NCI-H526 (cell line): ENCODE measurements around the gene PHYH.
A peak's percentile ranks its signal among the peaks of the same experiment; 100 is the strongest.
"Not testable (repeated sequence)": the region's sequence is repeated elsewhere in the genome, so short reads cannot be mapped to it uniquely, and the experiment has no call there.

Source experiments
- DNase-seq, 2 experiments: peaks; one replicate each; lab custom pipeline; 2025; lab: John Stamatoyannopoulos, UW

Gene PHYH

DNA sequence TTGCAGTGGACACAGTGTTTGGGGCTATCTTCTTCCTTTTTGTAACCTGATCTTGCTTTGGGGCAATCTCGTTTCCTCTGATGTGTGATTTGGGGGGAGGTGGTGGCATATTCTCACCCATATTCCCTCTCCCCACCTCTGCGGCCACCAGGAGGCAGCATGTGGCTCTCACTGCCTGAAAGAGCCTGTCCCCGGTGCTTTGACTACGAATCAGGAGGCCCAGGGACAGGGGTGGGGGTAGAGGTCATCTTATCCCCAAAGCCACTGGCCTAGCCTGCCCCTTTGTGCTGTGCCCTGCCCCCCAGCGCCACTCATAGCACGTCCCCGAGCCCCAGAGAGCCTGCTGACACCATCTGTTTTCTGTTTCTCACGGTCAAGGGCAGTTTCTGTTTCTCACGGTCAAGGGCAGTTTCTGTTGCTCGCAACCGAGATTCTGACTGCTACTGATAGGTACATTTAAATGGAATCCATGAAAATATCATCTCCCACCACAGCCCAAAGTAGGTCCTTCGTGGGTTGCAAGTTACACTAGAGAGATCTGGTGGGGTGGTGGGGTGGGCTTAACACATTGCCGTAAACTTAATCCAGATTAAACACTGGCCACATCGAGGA lies 28.2 kb downstream of the PHYH start:
- peak in 1 of 2 experiments; percentile 47 for DNase-seq

DNA sequence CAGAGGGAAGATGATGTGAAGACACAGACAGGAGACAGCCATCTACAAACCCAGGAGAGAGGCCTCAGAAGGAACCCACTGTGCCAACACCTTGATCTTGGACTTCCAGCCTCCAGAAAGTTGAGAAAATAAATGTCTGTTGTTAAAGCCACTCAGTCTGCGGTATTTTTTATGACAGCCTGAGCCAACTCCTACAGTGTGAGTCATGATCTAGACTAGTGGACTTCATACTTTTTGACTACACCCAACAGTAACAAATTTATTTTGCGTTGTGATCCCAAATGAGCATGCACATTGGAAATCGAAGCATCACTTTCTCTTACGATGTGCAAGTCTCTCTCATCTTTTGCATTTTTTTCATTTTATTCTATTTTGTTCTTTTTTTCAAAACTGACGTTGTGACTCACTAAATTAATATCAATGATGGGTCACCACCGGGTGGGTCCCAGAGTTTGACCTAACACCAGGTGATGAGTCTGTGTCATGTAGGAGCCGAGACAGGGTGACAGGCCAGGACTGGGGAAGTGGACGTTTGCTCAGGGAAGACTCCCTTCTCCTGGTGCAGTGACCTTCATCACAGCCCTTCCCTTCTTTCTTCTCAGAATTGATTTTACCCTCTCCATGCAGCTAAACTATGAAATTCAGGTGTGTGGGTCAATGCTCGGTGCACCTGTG lies 28.9 kb downstream of the PHYH start:
- DNase-seq: no peak

DNA sequence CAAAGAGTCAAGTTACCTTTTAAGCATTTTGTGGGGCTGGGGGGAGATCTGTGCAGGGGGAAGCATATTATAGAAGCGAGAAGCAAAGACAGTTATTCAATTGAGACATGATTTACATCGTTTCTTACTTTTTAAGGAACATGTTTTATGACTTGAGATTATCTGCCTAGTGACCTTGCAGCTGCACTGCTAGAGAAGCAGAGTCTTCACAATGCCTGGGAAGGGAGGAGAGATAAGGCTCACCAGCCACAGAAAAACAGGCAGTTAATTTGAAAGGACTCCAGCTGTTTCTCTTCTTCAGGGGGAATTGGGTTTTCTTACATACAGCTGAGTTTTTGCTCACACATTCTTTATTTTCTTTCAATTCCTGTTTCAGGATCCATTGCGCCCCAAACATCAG lies 31.0 kb downstream of the PHYH start:
- DNase-seq: no peak

DNA sequence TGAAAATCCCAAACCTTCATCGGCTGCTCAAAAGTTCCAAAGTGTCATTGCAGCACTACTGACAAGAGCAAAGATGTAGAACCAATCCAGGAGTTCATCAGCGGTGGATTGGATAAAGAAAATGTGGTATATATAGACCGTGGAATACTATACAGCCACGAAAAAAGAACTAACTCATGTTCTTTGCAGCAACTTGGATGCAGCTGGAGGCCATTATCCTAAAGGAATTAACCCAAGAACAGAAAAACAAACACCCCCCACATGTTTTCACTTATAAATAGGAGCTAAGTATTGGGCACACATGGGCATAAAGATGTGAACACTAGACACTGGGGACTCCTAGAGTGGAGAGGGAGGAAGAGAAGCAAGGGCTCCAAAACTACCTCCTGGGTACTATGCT lies 31.6 kb downstream of the PHYH start:
- no peak for DNase-seq

DNA sequence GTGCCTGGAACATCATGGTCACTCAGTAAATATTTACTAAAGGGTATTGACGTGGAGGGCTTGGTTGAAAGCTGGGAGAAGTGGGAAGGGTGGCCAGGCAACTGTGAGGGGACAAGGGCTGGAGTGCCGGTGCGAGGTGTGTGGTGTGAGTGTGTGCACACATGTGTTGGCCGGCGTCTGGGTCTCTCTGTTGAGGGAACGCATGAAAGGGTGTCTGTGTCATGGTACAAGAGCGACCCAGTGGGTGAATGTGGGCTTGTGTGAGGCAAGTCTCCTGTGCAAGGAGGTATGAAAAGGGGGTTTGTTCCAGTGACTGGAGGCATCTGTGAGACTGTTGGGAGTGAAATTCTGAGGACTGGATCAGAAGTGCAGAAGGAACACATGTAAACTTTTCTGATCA lies 36.3 kb downstream of the PHYH start:
- no peak for DNase-seq

DNA sequence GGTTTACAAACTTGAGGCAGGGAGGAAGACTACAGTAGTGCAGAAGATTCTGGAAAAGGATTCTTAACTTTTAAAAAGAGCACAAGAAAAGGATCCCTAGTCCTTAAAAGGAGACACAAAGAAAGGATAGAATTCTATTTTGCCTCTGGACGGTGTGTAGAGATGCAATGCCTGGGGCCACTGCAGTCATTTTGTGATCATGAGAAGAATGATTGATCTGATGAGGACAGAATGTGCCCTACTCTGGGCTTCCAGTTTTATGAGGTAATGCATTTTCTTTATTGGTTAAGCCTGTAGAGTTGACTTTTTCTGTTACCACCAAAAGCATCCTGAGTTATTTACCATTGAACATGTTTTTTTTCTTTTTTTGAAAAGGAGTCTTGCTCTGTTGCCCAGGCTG lies 37.4 kb downstream of the PHYH start:
- no peak for DNase-seq

DNA sequence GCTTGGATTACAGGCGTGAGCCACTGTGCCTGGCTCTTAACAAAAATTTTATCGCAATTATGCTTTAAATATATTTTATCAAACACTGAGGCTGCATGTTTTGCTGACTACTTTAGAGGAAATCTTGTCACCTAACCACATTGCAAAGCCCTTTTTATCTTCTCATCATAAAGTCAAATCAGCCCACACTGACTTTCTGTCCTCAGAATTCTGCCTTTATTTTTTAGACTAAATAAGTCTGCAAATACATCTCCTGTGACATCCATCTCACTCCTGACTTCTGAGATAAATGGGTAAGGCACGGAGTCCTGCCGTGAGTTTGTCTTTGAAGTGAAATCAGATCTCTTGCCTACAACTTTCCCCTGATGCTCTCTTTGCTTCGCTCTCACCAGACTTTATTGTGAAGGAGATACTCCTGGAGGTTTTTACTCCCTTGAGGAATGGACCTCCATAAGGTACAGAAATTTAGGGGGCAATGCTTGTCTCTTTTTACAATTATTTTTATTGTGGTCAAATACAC lies 42.2 kb downstream of the PHYH start:
- DNase-seq: no peak

DNA sequence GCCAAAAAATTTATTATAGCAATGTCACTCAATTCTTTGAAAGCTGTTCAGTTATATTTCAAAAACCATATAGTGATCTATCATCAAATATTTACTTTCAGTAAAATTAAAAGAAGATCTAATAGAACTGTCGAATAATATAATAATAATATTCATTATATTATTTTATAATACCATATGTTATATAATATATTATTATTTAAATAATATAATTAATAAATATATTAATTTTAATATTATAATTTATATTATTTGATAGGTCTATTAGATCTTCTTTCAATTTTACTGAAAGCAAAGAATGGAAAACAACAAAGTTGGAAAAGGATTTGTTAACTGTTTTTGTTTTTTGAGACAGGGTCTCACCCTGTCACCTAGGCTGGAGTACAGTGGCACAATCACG lies 43.2 kb downstream of the PHYH start:
- no peak for DNase-seq

DNA sequence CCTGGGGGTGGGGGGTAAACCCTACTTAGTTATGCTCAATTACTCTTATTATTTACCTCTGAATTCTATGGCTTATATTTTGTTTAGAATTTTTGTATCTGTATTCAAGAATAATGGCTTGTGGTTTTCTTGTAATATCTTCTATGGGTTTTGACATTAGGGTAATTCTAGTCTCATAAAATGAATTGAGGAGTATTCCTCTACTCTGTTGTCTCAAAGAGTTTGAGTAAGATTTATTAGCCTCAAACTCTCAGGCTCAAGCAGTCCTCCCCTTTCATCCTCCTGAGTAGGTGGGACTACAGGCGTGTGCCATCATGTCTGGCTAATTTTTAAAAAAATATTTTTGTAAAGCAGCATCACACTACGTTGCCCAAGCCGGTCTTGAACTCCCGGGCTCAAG lies 46.1 kb downstream of the PHYH start:
- DNase-seq: no peak

DNA sequence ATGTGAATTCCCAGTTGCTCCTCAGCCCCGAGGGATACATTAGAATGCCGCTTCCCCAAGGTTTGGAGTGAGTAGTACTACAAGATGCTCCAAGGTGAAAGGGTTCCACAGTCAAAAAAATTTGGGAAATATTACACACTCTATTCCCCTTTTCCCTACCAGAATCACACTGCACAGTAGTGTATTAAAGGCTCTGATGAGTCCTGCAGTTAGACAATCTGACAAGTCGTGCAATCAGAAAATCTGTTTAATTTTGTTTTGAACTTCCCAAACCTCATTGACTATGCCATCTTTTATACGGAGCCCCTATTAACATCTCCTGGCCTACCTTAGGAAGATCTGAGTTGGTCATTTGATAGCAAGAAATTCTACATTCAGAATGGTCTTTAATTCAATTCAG lies 52.1 kb downstream of the PHYH start:
- no peak for DNase-seq

DNA sequence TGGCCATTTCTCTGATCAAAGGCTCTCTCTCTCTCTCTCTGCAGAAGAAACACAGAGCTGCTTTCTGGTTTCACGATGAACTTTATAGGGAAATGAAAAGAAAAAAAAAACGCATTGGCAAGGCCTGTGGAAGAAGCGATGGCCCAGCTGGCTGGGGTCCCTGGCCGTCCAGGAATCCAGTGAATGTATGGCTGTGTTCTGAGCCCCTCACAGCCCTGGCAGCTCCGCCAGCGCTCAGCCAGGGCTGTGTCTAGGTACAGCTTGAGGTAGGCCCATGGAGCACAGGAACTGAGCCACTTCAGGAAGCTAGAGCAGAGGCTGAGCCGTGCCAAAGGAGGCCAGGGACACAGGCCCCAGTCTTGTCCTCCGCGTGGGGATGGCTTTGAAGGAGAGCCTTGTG lies 52.6 kb downstream of the PHYH start:
- DNase-seq: no peak

DNA sequence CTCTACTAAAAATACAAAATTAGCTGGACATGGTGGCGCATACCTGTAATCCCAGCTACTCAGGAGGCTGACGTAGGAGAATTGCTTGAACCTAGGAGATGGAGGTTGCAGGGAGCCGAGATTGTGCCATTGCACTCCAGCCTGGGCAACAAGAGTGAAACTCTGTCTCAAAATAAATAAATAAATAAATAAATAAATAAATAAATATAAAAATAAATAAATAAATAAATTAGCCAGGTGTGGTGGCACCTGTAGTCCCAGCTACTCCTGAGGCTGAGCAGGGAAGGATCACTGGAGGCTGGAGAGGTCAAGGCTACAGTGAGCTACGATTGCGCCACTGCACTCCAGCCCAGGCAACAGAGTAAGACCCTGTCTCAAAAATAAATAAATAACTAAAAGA lies 57.6 kb downstream of the PHYH start:
- DNase-seq: not testable (repeated sequence)

DNA sequence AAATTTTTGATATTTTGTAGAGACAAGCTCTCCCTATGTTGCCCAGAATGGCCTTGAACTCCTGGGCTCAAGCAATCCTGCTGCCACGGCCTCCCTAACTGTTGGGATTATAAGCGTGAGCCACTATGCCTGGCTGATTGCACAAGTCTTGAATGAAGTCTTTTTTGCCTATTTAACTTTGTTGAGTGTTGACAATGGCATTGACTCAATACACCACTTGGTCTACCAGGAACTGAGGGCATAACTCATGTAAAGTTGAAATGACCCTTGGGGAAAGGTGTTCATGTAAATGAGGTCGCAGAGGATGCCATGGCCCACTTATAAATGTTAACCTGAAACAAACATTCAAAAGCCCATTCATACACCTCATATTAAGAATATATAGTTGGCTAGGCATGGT lies 58.3 kb downstream of the PHYH start:
- no peak for DNase-seq

DNA sequence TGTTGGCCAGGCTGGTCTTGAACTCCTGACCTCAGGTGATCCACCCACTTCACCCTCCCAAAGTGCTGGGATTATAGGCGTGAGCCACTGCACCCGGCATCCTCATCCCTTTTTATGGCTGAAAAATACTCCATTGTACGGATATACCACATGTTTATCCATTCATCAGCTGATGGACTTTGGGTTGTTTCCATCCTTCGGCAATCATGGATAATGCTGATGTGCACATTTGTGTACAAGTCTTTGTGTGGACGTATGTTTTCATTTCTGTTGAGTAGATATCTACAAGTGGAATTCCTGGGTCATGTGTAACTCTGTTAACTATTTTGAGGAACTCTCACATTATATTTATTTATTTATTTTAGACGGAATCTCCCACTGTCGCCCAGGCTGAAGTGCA lies 59.9 kb downstream of the PHYH start:
- no peak for DNase-seq

DNA sequence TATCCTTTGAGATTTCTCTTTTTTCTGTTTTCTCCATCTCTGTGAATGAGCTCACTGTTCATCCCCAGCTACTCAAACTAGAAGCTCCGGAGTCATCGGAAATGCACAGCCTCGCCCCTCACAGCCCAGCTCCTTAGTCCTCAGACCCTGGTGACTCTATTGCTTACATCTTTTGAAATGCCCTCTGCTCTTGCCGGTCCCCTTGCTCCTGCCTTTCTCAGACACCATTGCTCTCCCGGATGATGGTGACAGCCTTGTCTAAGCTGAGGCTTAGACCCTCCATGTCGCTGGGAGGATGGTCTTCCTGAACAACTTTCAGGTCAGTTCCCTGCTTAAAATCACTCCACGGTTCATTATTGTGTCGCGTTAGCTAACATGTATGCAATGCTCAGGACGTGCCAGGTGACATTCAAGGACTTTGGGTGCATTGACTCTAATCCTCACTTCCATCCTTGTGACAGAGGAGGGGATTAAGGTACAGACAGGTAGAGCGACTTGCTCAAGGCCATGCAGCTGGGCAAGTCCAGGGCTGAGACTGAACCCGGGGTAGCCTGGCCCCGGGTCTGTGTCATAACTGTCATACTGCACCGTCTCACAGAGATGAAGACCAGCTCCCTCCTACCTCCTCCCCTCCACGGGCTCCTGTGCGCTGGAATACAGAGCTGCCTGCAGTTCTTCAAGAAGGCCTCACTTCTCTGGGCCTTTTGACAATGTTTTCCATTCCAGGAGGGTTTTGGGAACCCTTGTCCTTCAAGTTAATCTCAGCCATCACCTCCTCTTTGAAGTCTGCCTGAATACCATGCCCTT lies 61.4 kb downstream of the PHYH start:
- no peak for DNase-seq

DNA sequence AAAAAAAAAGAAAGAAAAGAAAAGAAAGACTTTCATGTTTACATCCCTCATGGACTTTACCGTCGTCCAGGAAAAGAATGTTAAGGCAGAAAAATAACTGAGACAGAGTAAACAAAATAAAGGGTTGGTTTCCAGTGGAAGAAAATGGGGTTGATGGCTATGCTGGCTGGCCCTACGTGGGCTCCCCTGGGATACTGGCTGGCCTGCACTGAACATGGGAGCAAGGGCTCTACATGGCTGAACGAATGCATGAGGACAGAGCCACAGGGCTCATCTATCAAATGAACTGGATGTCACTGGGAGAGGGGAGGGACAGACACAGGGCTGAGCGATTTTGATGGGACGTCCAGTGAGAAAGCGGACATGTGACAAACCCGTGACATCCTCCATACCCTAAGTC lies 63.2 kb downstream of the PHYH start:
- DNase-seq: no peak

DNA sequence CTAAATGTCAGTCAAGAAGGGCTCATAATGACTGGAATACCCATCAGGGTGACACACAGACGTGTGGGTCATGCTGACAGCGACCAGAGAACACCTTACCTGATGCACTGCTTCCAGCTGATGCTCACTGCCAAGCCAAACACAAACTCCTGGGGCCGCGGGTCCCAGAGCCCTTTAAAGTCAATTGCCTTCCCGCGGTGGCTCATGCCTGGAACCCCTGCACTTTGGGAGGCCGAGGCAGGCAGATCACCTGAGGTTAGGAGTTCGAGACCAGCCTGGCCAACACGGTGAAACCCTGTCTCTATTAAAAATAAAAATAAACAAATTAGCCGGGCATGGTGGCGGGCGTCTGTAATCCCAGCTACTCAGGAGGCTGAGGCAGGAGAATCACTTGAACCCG lies 65.1 kb downstream of the PHYH start:
- not testable (repeated sequence) for DNase-seq

DNA sequence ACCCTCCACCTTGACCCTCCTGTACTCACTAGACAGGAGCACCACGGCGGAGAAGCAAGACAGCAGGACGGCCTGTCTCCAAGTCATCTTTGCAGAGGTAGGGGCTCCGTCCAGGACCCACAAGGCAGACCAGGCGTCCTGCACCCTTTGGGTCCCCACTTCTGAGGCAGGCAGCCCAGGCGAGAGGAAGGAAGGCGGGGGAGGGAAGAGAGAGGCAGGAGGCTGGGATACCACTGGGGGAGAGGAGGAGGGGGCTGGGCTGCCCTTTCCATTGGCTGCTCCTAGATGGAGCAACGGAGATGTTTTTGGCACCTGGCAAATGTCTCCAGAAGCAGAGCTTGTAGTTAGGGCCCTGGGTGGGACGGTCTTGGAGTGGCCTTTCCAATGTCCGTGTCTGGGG lies 65.7 kb downstream of the PHYH start, which contains the start of gene UCMA:
Gene UCMA (minus strand): TSS at position 203 of the 400 bp plus-strand sequence. CDS start 116 bp downstream, at position 87.
- DNase-seq: no peak

DNA sequence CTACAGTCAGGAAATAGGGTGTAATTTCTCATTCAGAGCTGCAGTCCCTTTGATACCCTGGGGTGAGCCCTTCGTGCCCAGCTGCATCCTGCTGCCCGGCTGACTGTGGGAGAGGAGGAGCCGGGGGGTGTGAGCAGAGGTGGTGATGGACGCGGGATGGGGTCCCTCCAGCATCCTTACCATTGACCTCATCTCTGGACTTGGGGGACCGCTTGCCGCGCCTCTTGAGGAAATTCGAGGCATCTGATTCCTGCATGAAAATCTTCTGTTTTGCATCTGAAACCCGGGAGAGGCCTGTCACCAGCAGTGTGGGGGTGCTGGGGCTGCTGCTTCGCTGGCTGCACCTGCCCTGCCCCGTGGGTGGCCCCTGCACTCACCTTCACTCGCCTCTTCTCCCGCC lies 66.5 kb downstream of the PHYH start:
- no peak for DNase-seq

DNA sequence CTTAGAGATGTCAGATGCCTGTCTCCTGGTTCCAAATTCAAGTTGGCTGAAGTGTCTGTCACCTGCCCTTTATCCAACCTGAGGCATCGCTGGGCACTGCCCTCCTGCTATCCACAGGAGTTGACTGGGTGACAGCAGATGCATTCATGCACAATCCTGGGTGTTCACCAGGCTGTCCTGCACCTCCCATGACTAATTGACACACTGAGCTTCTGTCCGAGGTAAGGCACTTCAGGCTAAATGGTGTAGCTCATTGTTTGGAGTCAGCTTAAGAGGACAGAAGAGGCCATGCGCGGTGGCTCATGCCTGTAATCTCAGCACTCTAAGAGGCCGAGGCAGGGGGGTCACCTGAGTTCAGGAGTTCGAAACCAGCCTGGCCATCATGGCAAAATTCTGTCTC lies 68.1 kb downstream of the PHYH start:
- no peak for DNase-seq

DNA sequence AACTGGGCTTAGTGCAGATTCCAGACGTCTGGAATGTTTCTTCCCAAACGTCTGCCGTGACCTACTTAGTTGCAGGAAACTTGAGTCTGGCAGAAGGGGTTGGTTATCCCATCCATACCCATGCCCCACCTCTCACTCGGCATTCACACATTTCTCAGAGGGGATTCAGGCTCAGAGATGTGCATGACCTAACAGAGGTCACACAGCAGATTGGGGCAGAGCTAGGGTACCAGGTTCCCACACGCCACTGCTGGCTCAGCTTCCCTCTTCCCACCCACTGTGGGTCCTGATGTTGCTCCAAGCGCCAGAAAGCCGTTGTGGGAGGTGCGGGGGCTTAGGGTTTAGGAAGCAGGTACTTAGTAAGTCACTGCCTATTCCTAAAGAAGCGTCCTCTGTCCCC lies 68.7 kb downstream of the PHYH start:
- DNase-seq: no peak
